GM19328 (cell line): ENCODE results near the gene OR10A2.
"Not testable (repeated sequence)": the region's sequence is repeated elsewhere in the genome, so short reads cannot be mapped to it uniquely, and the experiment has no call there.

Experiments
- ATAC-seq: cut with Tn5 transposase; IDR thresholded peaks from one replicate; pipeline ENCODE4 v1.9.1; 2021; ENCODE audit warnings: mild to moderate bottlenecking, moderate library complexity; ENCODE audit not compliant: unreplicated experiment

Gene OR10A2

DNA sequence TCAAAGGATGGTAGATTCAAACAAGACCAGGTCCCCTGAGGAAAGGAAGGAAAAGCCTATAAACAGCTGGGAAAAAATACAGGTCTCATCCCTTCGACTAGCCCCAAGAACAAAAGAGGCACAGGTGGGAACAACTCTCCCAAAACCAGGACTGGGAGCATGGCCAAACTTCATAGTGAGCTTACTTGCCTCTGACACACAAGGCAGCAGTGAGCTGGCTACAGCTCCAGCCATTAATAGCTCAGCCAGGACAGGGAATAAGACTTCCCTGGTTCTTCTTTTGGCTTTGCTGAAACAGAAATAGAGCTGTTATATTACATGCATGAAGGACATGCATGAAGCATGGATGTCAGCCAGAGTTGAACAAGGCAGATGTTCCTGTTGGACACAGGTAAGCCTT, at the start of gene OR10A2:
OR10A2 (plus strand) TSS at position 97 of the 400 bp plus-strand sequence. CDS start 6,698 bp downstream, outside the sequence.
- ATAC-seq = no peak

DNA sequence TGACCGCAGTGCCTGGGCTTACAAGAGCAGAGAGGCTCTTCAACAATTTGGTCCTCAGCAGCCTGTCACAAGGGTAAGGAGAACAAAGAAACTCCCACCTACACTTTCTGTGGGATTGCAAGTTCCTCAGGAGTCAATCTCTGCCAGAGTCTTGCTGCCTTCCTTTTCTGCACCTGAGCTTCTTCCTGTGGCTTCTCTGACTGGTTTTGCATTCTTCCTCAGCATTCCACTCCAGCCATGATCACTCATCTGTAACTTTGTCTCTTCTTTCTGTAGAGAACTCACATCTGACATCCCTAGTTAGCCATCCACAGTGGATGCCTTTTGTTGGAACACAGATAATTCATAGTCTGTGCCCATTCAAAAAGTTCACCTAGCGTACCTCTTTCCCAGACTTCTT, 49.2 kb upstream of the OR10A2 start:
- ATAC-seq = no peak

DNA sequence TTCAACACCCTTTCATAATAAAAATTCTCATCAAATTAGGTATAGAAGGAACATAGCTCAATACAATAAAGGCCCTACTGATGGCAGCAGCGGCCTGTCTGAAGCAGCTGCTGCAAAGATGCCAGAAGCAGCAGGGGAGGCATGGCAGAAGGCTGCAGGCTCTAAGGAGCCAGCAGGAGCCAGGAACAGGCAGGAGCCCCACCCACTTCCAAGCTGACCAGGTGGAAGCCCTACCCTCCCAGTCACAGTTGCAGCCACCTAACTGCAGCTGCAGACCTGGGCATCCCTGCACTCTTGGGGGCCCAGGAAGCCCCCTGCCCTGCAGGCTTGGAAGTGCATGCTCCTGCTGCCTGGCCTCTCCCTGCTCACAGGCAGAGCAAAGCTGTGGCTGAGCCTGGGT, 45.2 kb upstream of the OR10A2 start:
- ATAC-seq = no peak

GRCh38 chr11:6818967-6819366, 43.9 kb upstream of the OR10A2 start:
- ATAC-seq = no peak

DNA sequence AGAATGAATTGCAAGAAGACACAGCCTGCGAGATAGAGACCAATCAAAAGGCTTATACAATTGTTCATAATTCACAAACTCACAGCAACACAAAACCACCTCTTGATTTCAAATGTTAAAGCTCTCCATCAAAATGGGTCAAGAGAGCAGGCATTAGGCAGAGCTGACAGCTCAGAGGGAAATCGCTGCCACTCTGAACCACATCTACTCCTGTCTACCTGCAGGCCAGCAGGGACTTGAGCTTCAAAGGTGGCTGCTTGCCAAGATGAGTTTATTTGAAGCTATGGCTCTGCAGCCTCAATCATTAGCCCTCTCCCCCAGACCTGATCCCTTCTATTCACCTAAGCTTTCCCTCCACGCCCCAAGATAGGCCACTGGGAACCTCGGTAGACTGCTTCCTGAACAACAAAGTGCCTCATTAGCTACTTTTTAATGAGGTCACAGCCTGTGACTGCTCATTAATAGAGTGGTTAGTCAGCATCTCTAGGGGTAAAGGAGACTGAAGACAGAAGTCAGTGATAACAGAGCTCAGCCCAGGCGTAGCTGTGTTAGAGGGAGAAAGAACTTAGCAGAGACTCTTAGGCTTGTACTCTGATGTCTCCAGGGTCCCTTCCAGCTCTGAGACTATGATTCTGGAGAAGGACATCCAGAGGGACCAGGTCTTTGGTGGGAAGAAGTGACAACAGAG, 38.6 kb upstream of the OR10A2 start:
- ATAC-seq = no peak

GRCh38 chr11:6825231-6825744, 37.6 kb upstream of the OR10A2 start:
- no peak for ATAC-seq

GRCh38 chr11:6828103-6828502, 34.8 kb upstream of the OR10A2 start:
- no peak for ATAC-seq

GRCh38 chr11:6833356-6833755, 29.5 kb upstream of the OR10A2 start:
- ATAC-seq = no peak

DNA sequence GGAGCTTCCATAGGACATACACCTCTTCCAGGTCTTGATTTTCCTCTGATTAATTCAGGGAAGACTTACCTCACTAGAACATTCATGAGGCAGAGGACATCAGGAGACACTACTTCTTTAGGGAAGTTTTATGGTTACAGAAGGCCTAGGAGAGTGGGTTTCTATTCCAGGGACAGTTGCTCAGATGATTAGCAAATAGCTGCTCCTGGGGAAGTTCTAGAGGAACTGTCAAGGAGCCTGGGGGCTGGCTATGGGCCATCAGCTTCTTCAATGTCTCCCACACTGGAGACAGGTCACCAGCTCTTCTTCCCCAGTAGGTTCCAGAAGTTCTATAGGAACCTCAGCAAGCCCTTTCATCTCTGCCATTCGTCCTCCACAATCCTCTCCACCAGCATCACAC, 28.8 kb upstream of the OR10A2 start:
- ATAC-seq = no peak

DNA sequence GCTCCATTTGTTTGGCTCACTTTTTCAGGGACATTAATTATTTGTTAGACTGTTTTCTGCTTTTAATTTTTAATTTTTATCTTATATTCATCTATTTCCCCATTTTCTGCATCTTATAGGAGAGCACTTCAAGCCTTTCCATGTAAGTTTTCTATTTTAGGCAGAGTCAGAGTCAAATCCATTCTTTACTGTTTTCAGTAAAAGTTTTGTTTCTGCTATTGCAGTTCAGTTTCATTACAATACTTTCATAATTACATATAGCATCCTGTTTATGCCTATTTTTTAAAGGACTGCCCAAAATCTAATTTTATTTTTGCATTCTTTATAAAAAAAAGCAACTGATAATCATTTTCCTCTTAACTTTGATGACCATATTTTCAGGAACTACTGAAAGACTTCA, 21.2 kb upstream of the OR10A2 start:
- no peak for ATAC-seq

GRCh38 chr11:6843670-6844069, 19.2 kb upstream of the OR10A2 start:
- ATAC-seq = no peak

GRCh38 chr11:6844356-6844755, 18.5 kb upstream of the OR10A2 start:
- no peak for ATAC-seq

DNA sequence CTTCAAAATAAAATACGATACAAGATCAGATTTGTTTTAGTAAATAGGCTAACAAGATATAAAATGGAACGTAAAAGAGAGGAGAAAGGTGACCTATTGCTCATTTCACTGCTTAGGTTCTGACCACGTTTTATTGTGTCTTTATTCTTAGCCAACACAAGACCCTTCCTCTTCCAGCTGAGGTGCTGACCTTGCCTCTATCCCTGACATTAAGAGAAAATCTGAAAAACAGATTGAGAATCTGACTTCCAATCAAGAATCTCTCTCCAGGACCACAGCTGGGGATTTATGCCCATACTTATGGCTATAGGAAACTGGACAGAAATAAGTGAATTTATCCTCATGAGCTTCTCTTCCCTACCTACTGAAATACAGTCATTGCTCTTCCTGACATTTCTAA, 17.5 kb upstream of the OR10A2 start, which contains the start of gene OR10A5:
OR10A5 (plus strand) TSS at position 301 of the 400 bp plus-strand sequence; CDS start at position 301, 0 bp downstream.
- ATAC-seq = no peak

DNA sequence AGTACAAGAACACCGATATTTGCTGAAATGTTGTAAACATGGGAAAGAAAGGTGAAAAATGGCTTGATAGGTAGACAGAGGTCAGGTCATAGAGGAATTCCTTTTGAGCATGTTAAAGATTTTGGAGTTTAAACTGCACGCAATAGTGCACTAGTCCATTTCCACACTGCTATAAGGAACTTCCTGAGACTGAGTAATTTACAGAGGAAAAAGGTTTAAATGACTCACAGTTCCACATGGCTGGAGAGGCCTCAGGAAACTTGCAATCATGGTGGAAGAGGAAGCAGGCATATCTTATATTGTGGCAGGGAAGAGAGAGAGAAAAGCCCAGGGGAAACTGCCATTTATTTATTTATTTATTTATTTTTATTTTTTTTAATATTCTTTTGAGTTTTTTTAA, 12.3 kb upstream of the OR10A2 start:
- no peak for ATAC-seq

DNA sequence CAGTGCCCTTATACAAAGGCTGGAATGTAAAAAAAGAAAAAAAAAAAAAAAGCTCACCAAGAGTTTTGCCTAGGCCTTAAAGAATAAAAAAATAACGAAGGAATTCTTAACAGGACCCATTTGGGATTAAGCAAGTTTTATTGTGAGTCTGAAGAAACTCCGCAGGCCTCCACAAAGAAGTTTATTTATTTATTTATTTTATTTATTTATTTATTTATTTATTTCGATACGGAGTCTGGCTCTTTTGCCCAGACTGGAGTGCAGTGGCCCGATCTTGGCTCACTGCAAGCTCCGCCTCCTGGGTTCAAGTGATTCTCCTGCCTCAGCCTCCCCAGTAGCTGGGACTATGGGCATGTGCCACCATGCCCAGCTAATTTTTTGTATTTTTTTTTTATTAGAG, 8.1 kb upstream of the OR10A2 start:
- ATAC-seq = not testable (repeated sequence)

- no peak for ATAC-seq
Observed at GRCh38 chr11:6855971-6856541, 6.8 kb upstream of the OR10A2 start.

GRCh38 chr11:6856871-6857270, 6.0 kb upstream of the OR10A2 start:
- ATAC-seq = no peak

DNA sequence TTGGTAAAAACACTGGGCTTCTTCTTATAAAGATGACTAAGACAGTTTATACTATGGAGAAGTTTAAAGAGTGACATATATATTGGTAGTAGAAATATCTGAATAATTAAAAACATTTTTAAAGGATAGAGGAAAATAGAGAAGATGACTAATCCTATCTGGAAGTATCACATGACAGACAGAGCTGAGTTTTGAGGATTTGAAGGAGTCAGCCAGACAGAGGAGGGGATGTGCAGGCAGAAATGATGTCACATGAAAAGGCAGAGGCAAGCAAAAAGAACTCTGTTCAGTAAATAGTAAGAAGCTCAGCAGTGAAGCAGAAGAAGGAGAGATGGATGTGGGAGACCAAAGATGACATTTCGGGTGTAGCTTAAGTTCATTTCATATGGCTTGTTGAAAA, 1.6 kb downstream of the OR10A2 start:
- no peak for ATAC-seq

GRCh38 chr11:6871278-6871677, 8.4 kb downstream of the OR10A2 start:
- ATAC-seq = no peak

GRCh38 chr11:6875761-6876160, 12.9 kb downstream of the OR10A2 start:
- no peak for ATAC-seq

- no peak for ATAC-seq
Observed at GRCh38 chr11:6876325-6876724, 13.5 kb downstream of the OR10A2 start, which contains the start of gene OR10A4. Gene OR10A4 (plus strand): TSS chr11:6876625. CDS start chr11:6876648, 23 bp downstream.

DNA sequence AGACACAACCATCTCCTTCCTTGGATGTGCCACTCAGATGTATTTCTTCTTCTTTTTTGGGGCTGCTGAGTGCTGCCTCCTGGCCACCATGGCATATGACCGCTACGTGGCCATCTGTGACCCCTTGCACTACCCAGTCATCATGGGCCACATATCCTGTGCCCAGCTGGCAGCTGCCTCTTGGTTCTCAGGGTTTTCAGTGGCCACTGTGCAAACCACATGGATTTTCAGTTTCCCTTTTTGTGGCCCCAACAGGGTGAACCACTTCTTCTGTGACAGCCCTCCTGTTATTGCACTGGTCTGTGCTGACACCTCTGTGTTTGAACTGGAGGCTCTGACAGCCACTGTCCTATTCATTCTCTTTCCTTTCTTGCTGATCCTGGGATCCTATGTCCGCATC, 14.1 kb downstream of the OR10A2 start:
- ATAC-seq = no peak
